Panc1 (cell line): ENCODE data around the gene VPS45. TPM values are rescaled to one million over a fixed set of nuclear protein-coding genes. Genes with fewer than 3 reads are reported as not detected.

Experiments used
- ATAC-seq: fragments of 200-7000 bp; cut with Tn5 transposase; 2 replicates; pipeline ENCODE4 v1.9.1; 2020; ENCODE audit warnings: mild to moderate bottlenecking, moderate library complexity
- BruUV-seq: library from RNA; stranded (reverse); fragments of 400-500 nt; replicated peaks from 2 replicates; lab custom pipeline; 2021; lab: Mats Ljungman, UMichigan
- CTCF ChIA-PET: fragments of 300-600 bp; sonication (Branson Sonifier 250); formaldehyde crosslinking; loops from one replicate; lab custom pipeline; 2022; ENCODE audit warnings: antibody characterized with exemption; lab: Charles Lee
- POLR2A ChIA-PET: fragments of 300-600 bp; sonication (Branson Sonifier 250); formaldehyde crosslinking; loops from one replicate; lab custom pipeline; 2022; ENCODE audit warnings: antibody characterized with exemption; lab: Charles Lee
- DNase-seq: peaks from one replicate; pipeline ENCODE4 v3.0.0-alpha.2; 2010; ENCODE audit warnings: low read depth, low spot score
- H3K27ac ChIP-seq: 2 replicates; pipeline ENCODE4 v1.5.1; 2011; ENCODE audit warnings: mild to moderate bottlenecking, low read length, inconsistent platforms
- H3K27me3 ChIP-seq: fragments of 200-500 bp; sonication (Bioruptor generic); 2 replicates; pipeline ENCODE4 v1.6.0; 2014; ENCODE audit warnings: low read length, inconsistent platforms; ENCODE audit not compliant: control insufficient read depth, insufficient read depth
- H3K36me3 ChIP-seq: fragments of 200-500 bp; sonication (Bioruptor generic); 2 replicates; pipeline ENCODE4 v1.5.1; 2014; ENCODE audit warnings: inconsistent platforms, mild to moderate bottlenecking, low read length, moderate library complexity; ENCODE audit not compliant: control insufficient read depth, insufficient read depth
- H3K4me1 ChIP-seq: 2 replicates; pipeline ENCODE4 v1.5.1; 2011; ENCODE audit warnings: inconsistent platforms, mild to moderate bottlenecking, low read length, moderate library complexity; ENCODE audit not compliant: control insufficient read depth, insufficient read depth
- H3K4me3 ChIP-seq, 2 experiments: 2 replicates each; pipeline ENCODE4 v1.5.1; 2011 to 2012; ENCODE audit warnings: low read depth in 2 of 2, low read length in 2 of 2, mild to moderate bottlenecking in 2 of 2, inconsistent platforms in 1 of 2, moderate library complexity in 1 of 2
- H3K9me3 ChIP-seq: fragments of 200-500 bp; sonication (Bioruptor generic); 2 replicates; pipeline ENCODE4 v1.5.1; 2014; ENCODE audit warnings: low read depth, mild to moderate bottlenecking, inconsistent platforms, low read length, moderate library complexity; ENCODE audit not compliant: control insufficient read depth, insufficient read depth
- POLR2AphosphoS5 ChIP-seq: IDR thresholded peaks from 2 replicates; pipeline ENCODE4 v1.6.1; 2012; ENCODE audit warnings: mild to moderate bottlenecking, low read depth, low read length, moderate library complexity
- SIN3A ChIP-seq: IDR thresholded peaks from 2 replicates; pipeline ENCODE4 v1.6.1; 2012; ENCODE audit warnings: low read depth, mild to moderate bottlenecking, low read length, moderate library complexity, borderline replicate concordance; ENCODE audit not compliant: insufficient read depth
- TCF7L2 ChIP-seq: IDR thresholded peaks from 2 replicates; pipeline ENCODE4 v1.6.1; 2011; ENCODE audit warnings: mild to moderate bottlenecking, low read depth, low read length, inconsistent platforms
- in situ Hi-C: cut with HindIII; loops from 2 replicates; pipeline ENCODE4 v1.10.0; 2016; ENCODE audit warnings: low sequenced_read_pairs, low pct_unique_long_range_greater_than_20kb
- intact Hi-C: fragments of 100-400 bp; cut with micrococcal nuclease; formaldehyde crosslinking; loops from one replicate; pipeline ENCODE4 v1.10.0; 2022; ENCODE audit not compliant: unreplicated experiment
- total RNA-seq: library from RNA; stranded (reverse); gene quantifications from one replicate; pipeline ENCODE4 v1.2.1, GENCODE V29; 2021; ENCODE audit not compliant: unreplicated experiment
- TF ChIP-seq, protein P1 (sequence below), 2 experiments: IDR thresholded peaks; 2 replicates each; pipeline ENCODE4 v1.6.1; 2011 to 2012; ENCODE audit warnings: low read depth in 2 of 2, control low read depth in 1 of 2, low read length in 1 of 2, mild to moderate bottlenecking in 1 of 2, moderate library complexity in 1 of 2; ENCODE audit not compliant: insufficient read depth in 1 of 2
- TF ChIP-seq, protein P2 (sequence below): fragments of 450-650 bp; IDR thresholded peaks from 2 replicates; pipeline ENCODE4 v1.5.1; 2017; ENCODE audit warnings: mild to moderate bottlenecking

Gene VPS45
- total RNA-seq, 1 experiment from 2014 or later = 24.9 TPM

DNA sequence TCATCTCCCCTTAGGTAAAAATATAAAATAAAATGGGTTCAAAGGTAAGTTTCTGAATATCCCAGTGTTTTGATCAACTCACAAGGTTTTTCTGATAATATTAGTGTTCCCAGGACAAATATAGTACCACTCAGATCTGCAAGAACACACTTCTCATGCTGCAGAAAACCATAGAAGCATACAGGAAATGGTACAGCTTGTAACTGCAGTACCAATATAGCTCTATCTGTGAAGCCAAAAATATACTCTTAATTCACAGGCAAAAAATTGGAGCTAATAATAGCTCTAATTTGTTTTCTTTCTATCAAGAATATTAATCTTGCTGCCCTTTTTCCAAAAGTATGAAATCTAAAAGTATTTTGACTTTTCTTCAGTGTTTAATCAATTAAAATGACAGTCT is 13.2 kb downstream of the VPS45 start:
- Histone ChIP-seq H3K36me3 (peaks cover 24% of the 10 kb centered on the region; the same call in 1 of the 2 replicates), H3K4me1 (no peaks in the 10 kb centered on the region), H3K9me3 (no peaks in the 10 kb centered on the region), H3K27me3 (no peaks in the 10 kb centered on the region), H3K27ac (no peak overlapping the region), H3K4me3 (no peak overlapping the region)
- in situ Hi-C loops (no loop called here), intact Hi-C loops (no loop called here)
- ChIA-PET CTCF (interaction anchor here (0.5 kb wide), 1 partner anchor 732 kb away, joined by 3 read pairs; no protein-coding TSS in a partner anchor), POLR2A (no interaction called here)
- ATAC-seq (no peak), DNase-seq (no peak)
- no TSS peak for BruUV-seq
- TF ChIP-seq TCF7L2 (no peak), SIN3A (no peak), POLR2AphosphoS5 (no peak)
- TF ChIP-seq, protein P1, sequence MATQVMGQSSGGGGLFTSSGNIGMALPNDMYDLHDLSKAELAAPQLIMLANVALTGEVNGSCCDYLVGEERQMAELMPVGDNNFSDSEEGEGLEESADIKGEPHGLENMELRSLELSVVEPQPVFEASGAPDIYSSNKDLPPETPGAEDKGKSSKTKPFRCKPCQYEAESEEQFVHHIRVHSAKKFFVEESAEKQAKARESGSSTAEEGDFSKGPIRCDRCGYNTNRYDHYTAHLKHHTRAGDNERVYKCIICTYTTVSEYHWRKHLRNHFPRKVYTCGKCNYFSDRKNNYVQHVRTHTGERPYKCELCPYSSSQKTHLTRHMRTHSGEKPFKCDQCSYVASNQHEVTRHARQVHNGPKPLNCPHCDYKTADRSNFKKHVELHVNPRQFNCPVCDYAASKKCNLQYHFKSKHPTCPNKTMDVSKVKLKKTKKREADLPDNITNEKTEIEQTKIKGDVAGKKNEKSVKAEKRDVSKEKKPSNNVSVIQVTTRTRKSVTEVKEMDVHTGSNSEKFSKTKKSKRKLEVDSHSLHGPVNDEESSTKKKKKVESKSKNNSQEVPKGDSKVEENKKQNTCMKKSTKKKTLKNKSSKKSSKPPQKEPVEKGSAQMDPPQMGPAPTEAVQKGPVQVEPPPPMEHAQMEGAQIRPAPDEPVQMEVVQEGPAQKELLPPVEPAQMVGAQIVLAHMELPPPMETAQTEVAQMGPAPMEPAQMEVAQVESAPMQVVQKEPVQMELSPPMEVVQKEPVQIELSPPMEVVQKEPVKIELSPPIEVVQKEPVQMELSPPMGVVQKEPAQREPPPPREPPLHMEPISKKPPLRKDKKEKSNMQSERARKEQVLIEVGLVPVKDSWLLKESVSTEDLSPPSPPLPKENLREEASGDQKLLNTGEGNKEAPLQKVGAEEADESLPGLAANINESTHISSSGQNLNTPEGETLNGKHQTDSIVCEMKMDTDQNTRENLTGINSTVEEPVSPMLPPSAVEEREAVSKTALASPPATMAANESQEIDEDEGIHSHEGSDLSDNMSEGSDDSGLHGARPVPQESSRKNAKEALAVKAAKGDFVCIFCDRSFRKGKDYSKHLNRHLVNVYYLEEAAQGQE (IDR thresholded peaks at IDR 0.05; ENCODE audit: insufficient read depth in 1 of 2, low read depth in 2 of 2, low read length in 1 of 2) = no peak
- TF ChIP-seq, protein P2, sequence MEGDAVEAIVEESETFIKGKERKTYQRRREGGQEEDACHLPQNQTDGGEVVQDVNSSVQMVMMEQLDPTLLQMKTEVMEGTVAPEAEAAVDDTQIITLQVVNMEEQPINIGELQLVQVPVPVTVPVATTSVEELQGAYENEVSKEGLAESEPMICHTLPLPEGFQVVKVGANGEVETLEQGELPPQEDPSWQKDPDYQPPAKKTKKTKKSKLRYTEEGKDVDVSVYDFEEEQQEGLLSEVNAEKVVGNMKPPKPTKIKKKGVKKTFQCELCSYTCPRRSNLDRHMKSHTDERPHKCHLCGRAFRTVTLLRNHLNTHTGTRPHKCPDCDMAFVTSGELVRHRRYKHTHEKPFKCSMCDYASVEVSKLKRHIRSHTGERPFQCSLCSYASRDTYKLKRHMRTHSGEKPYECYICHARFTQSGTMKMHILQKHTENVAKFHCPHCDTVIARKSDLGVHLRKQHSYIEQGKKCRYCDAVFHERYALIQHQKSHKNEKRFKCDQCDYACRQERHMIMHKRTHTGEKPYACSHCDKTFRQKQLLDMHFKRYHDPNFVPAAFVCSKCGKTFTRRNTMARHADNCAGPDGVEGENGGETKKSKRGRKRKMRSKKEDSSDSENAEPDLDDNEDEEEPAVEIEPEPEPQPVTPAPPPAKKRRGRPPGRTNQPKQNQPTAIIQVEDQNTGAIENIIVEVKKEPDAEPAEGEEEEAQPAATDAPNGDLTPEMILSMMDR = no peak

DNA sequence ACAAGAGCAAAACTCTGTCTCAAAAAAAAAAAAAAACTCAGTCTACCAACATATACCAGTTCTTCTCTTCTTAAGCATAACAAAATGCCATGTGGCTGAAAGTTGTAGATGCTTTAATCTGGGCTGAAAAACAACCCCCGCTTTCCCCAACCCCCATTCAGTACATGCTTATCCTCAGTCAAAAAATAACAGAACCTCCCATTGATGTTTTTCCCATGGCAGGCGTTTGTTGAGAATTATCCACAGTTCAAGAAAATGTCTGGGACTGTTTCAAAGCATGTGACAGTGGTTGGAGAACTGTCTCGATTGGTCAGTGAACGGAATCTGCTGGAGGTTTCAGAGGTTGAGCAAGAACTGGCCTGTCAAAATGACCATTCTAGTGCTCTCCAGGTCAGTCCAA is 14.9 kb downstream of the VPS45 start:
- Histone ChIP-seq H3K4me3 (no peak overlapping the region), H3K4me1 (no peaks in the 10 kb centered on the region), H3K27ac (no peak overlapping the region), H3K36me3 (peaks cover 18% of the 10 kb centered on the region; the same call in 1 of the 2 replicates), H3K27me3 (no peaks in the 10 kb centered on the region), H3K9me3 (no peaks in the 10 kb centered on the region)
- POLR2A ChIA-PET = no interaction called here
- DNase-seq = no peak
- TF ChIP-seq, protein P2 = no peak
- TF ChIP-seq, protein P1 (IDR thresholded peaks at IDR 0.05; ENCODE audit: insufficient read depth in 1 of 2, low read depth in 2 of 2, low read length in 1 of 2) = no peak
- TF ChIP-seq POLR2AphosphoS5 = no peak
- no peak for TF ChIP-seq SIN3A
- no peak for TF ChIP-seq TCF7L2
- no TSS peak for BruUV-seq
- intact Hi-C loops (no loop called here), in situ Hi-C loops (no loop called here)
- no peak for ATAC-seq
- CTCF ChIA-PET = no interaction called here
